IMR-90 (cell line): ENCODE results near the gene CARS2. TPM values are rescaled to one million over a fixed set of nuclear protein-coding genes. Genes with fewer than 3 reads are reported as not detected.

ENCODE experiments used
- ATAC-seq: fragments of 200-7000 bp; cut with Tn5 transposase; 2 replicates; pipeline ENCODE4 v1.9.1; 2020; ENCODE audit warnings: low read depth, mild to moderate bottlenecking, moderate library complexity
- BruUV-seq: library from RNA; stranded (reverse); fragments of 400-500 nt; replicated peaks from 2 replicates; lab custom pipeline; 2021; lab: Mats Ljungman, UMichigan
- CTCF ChIA-PET: fragments of 300-600 bp; formaldehyde crosslinking; extraction: SDS; loops from one replicate; lab custom pipeline; 2021; ENCODE audit warnings: antibody characterized with exemption; lab: Yijun Ruan, JAX
- POLR2A ChIA-PET: fragments of 300-600 bp; sonication (Branson Sonifier 250); formaldehyde crosslinking; loops from one replicate; lab custom pipeline; 2022; ENCODE audit warnings: antibody characterized with exemption; ENCODE audit not compliant: unreplicated experiment; lab: Charles Lee
- DNase-seq: peaks from one replicate; pipeline ENCODE4 v3.0.0; 2013
- H2AFZ ChIP-seq: replicated peaks from 2 replicates; pipeline ENCODE3; 2013; ENCODE audit warnings: low read length, mild to moderate bottlenecking; ENCODE audit not compliant: poor library complexity
- H2AK5ac ChIP-seq: 2 replicates; pipeline ENCODE4 v1.6.1; 2013; ENCODE audit warnings: low read depth, low read length, inconsistent platforms
- H2AK9ac ChIP-seq: replicated peaks from 2 replicates; pipeline ENCODE3; 2013; ENCODE audit warnings: mild to moderate bottlenecking, low read depth, low read length, moderate library complexity; ENCODE audit not compliant: poor library complexity
- H2BK120ac ChIP-seq: 2 replicates; pipeline ENCODE4 v1.6.1; 2013; ENCODE audit warnings: low read depth, low read length, inconsistent platforms
- H2BK15ac ChIP-seq: 3 replicates; pipeline ENCODE4 v1.6.1; 2013; ENCODE audit warnings: low read depth, low read length, inconsistent platforms
- H2BK20ac ChIP-seq: 2 replicates; pipeline ENCODE4 v1.6.1; 2013; ENCODE audit warnings: low read depth, mild to moderate bottlenecking, inconsistent platforms, low read length, moderate library complexity
- H2BK5ac ChIP-seq: 2 replicates; pipeline ENCODE4 v1.6.1; 2013; ENCODE audit warnings: mild to moderate bottlenecking, low read depth, low read length, inconsistent platforms; ENCODE audit not compliant: poor library complexity, severe bottlenecking
- H3K14ac ChIP-seq: replicated peaks from 2 replicates; pipeline ENCODE4 v1.6.1; 2013; ENCODE audit warnings: low read depth, low read length, inconsistent platforms
- H3K18ac ChIP-seq: 2 replicates; pipeline ENCODE4 v1.6.1; 2013; ENCODE audit warnings: low read depth, low read length, control low read depth
- H3K23ac ChIP-seq: 2 replicates; pipeline ENCODE4 v1.6.1; 2013; ENCODE audit warnings: low read depth, low read length, inconsistent platforms
- H3K27ac ChIP-seq: 2 replicates; pipeline ENCODE4 v1.5.1; 2013; ENCODE audit warnings: mild to moderate bottlenecking, control low read depth, low read length; ENCODE audit not compliant: insufficient read depth
- H3K27me3 ChIP-seq: 2 replicates; pipeline ENCODE4 v1.6.1; 2013; ENCODE audit warnings: low read length; ENCODE audit not compliant: control insufficient read depth, insufficient read depth
- H3K36me3 ChIP-seq: 2 replicates; pipeline ENCODE4 v1.6.1; 2013; ENCODE audit warnings: low read length, mixed read lengths; ENCODE audit not compliant: control insufficient read depth, insufficient read depth
- H3K4ac ChIP-seq: 2 replicates; pipeline ENCODE4 v1.6.1; 2013; ENCODE audit warnings: low read depth, low read length, inconsistent platforms
- H3K4me1 ChIP-seq: 2 replicates; pipeline ENCODE4 v1.6.1; 2013; ENCODE audit warnings: low read length, mixed read lengths; ENCODE audit not compliant: control insufficient read depth, insufficient read depth
- H3K4me2 ChIP-seq: 2 replicates; pipeline ENCODE4 v1.6.1; 2013; ENCODE audit warnings: low read depth, mild to moderate bottlenecking, control low read depth, low read length, moderate library complexity
- H3K4me3 ChIP-seq: 2 replicates; pipeline ENCODE4 v1.5.1; 2013; ENCODE audit warnings: low read depth, mild to moderate bottlenecking, control low read depth, low read length, moderate library complexity; ENCODE audit not compliant: insufficient read depth
- H3K56ac ChIP-seq: 2 replicates; pipeline ENCODE4 v1.6.1; 2013; ENCODE audit warnings: low read length, inconsistent platforms; ENCODE audit not compliant: insufficient read depth; ENCODE audit errors: extremely low read depth
- H3K79me1 ChIP-seq, 2 experiments: 2 replicates each; pipeline ENCODE4 v1.6.1; 2013; ENCODE audit warnings: low read length in 2 of 2, inconsistent platforms in 1 of 2, low read depth in 1 of 2
- H3K9ac ChIP-seq: 2 replicates; pipeline ENCODE4 v1.6.1; 2013; ENCODE audit warnings: low read depth, low read length, control low read depth
- H3K9me1 ChIP-seq: 2 replicates; pipeline ENCODE4 v1.6.1; 2013; ENCODE audit warnings: low read length, inconsistent platforms; ENCODE audit not compliant: insufficient read depth
- H3K9me3 ChIP-seq: 2 replicates; pipeline ENCODE4 v1.6.1; 2013; ENCODE audit warnings: low read length; ENCODE audit not compliant: control insufficient read depth, insufficient read depth
- H4K20me1 ChIP-seq: 2 replicates; pipeline ENCODE4 v1.6.1; 2013; ENCODE audit warnings: low read length, inconsistent platforms; ENCODE audit not compliant: insufficient read depth
- H4K5ac ChIP-seq: 2 replicates; pipeline ENCODE4 v1.6.1; 2013; ENCODE audit warnings: mild to moderate bottlenecking, low read depth, low read length, control low read depth
- H4K8ac ChIP-seq, 2 experiments: 2 replicates each; pipeline ENCODE4 v1.6.1; 2013; ENCODE audit warnings: low read depth in 2 of 2, low read length in 2 of 2, control low read depth in 1 of 2, inconsistent platforms in 1 of 2
- H4K91ac ChIP-seq: 2 replicates; pipeline ENCODE4 v1.6.1; 2013; ENCODE audit warnings: low read depth, low read length, inconsistent platforms; ENCODE audit not compliant: insufficient read depth
- BHLHE40 ChIP-seq: fragments of 150-350 bp; IDR thresholded peaks from 2 replicates; pipeline ENCODE4 v1.6.1; 2016; ENCODE audit warnings: mild to moderate bottlenecking, low read depth, low read length
- ELK1 ChIP-seq: fragments of 150-350 bp; IDR thresholded peaks from 2 replicates; pipeline ENCODE4 v1.6.1; 2016; ENCODE audit warnings: low read depth, mild to moderate bottlenecking, low read length, moderate library complexity, borderline replicate concordance
- FOS ChIP-seq: fragments of 150-350 bp; IDR thresholded peaks from 2 replicates; pipeline ENCODE4 v1.6.1; 2016; ENCODE audit warnings: low read depth, low read length
- MAFK ChIP-seq: IDR thresholded peaks from 2 replicates; pipeline ENCODE4 v1.6.1; 2012; ENCODE audit warnings: low read depth, low read length, improper control_type of control experiment
- MXI1 ChIP-seq: IDR thresholded peaks from 2 replicates; pipeline ENCODE4 v1.6.1; 2012; ENCODE audit warnings: low read depth, mild to moderate bottlenecking, low read length, moderate library complexity, borderline replicate concordance
- NFE2L2 ChIP-seq: fragments of 150-350 bp; IDR thresholded peaks from 2 replicates; pipeline ENCODE4 v1.6.1; 2016; ENCODE audit warnings: low read depth, mild to moderate bottlenecking, low read length
- RCOR1 ChIP-seq: IDR thresholded peaks from 2 replicates; pipeline ENCODE4 v1.6.1; 2012; ENCODE audit warnings: mild to moderate bottlenecking, low read length, improper control_type of control experiment; ENCODE audit not compliant: insufficient replicate concordance
- WGBS, 2 experiments: methylation state at CpG; one replicate each; pipeline versions ENCODE4 v1.1.5 to v1.1.7; 2013; ENCODE audit warnings: missing lambda C conversion rate in 2 of 2; ENCODE audit not compliant: insufficient read length in 1 of 2; ENCODE audit errors: extremely low coverage in 2 of 2; 5-methylcytosine and 5-hydroxymethylcytosine counted together
- dilution Hi-C: fragments of 300-500 bp; cut with HindIII; formaldehyde crosslinking; loops from one replicate; pipeline ENCODE4 v1.14.3; 2018; ENCODE audit warnings: low sequenced_read_pairs; ENCODE audit not compliant: unreplicated experiment
- in situ Hi-C: fragments of 300-500 bp; cut with MboI; formaldehyde crosslinking; loops from 3 replicates; pipeline ENCODE4 v1.14.3; 2019; ENCODE audit warnings: low sequenced_read_pairs, inconsistent platforms, mixed read lengths
- intact Hi-C: fragments of 100-400 bp; cut with micrococcal nuclease; formaldehyde crosslinking; loops from 2 replicates; pipeline ENCODE4 v1.10.0; 2022
- polyA plus RNA-seq, 3 experiments: library from polyadenylated mRNA; depleted of rRNA; stranded (reverse); fragments of >200 nt; gene quantifications; 2 replicates each; pipeline ENCODE4 v1.2.3, GENCODE V29; 2012; ENCODE audit warnings: low replicate concordance in 1 of 3
- total RNA-seq: library from RNA; depleted of rRNA; stranded (reverse); fragments of >200 nt; gene quantifications from 2 replicates; pipeline ENCODE4 v1.2.3, GENCODE V29; 2012

The CARS2 gene
- total and polyA plus RNA-seq, 2 of the 4 experiments (the other 2 are of a cell fraction), result 76.2 to 76.4 TPM

- no peak overlapping the region for H3K4me2 ChIP-seq
- no peak overlapping the region for H4K91ac ChIP-seq
- no peak overlapping the region for H3K4ac ChIP-seq
- H3K23ac ChIP-seq, result no peak overlapping the region
- H4K5ac ChIP-seq, result no peak overlapping the region
- BruUV-seq, result no TSS peak
- H3K14ac ChIP-seq, result no peak overlapping the region
- H3K4me3 ChIP-seq, result no peak overlapping the region
- no peak overlapping the region for H2AK9ac ChIP-seq
- H3K18ac ChIP-seq, result no peak overlapping the region
- DNase-seq (no peak), ATAC-seq (no peak)
- H3K9me3 ChIP-seq, result no peaks in the 10 kb centered on the region
- in situ Hi-C loops (no loop called here), intact Hi-C loops (no loop called here), dilution Hi-C loops (no loop called here)
- no peak for TF ChIP-seq RCOR1
- TF ChIP-seq MAFK, result no peak
- no peak for TF ChIP-seq BHLHE40
- TF ChIP-seq MXI1, result no peak
- TF ChIP-seq FOS, result no peak
- no peak for TF ChIP-seq NFE2L2
- no peak for TF ChIP-seq ELK1
- no peak overlapping the region for H2BK15ac ChIP-seq
- no peaks in the 10 kb centered on the region for H3K27me3 ChIP-seq
- H3K79me1 ChIP-seq, result peaks cover 53 to 78% of the 10 kb centered on the region in 2 experiments
- no peak overlapping the region for H2BK5ac ChIP-seq
- H2BK20ac ChIP-seq, result no peak overlapping the region
- H3K36me3 ChIP-seq, result peaks cover 37% of the 10 kb centered on the region
- peaks cover 13% of the 10 kb centered on the region for H4K20me1 ChIP-seq
- H2BK120ac ChIP-seq, result no peak overlapping the region
- H3K27ac ChIP-seq, result no peak overlapping the region
- no peak overlapping the region for H3K9ac ChIP-seq
- WGBS, 2 experiments, result 100% methylated on average over 8 of the region's 14 CpGs; no CpG with 5 or more reads in 1 of the 2 experiments
- H3K56ac ChIP-seq, result no peak overlapping the region
- H3K9me1 ChIP-seq, result peaks cover 10% of the 10 kb centered on the region
- no peak overlapping the region for H4K8ac ChIP-seq
- peaks cover 15% of the 10 kb centered on the region for H3K4me1 ChIP-seq
- ChIA-PET POLR2A (no interaction called here), CTCF (no interaction called here)
- no peak overlapping the region for H2AFZ ChIP-seq
- H2AK5ac ChIP-seq, result no peak overlapping the region
Observed at GRCh38 chr13:110700186-110700585, 5.7 kb downstream of the CARS2 start.
